ENCODE measurements around the gene HSF5. TPM values are rescaled to one million over a fixed set of nuclear protein-coding genes. Genes with fewer than 3 reads are reported as not detected.
"Not testable (repeated sequence)": the region's sequence is repeated elsewhere in the genome, so short reads cannot be mapped to it uniquely, and the experiment has no call there.

Gene HSF5
- total RNA-seq, 2 donors from 2014 or later: 1.2 to 2.6 TPM

DNA sequence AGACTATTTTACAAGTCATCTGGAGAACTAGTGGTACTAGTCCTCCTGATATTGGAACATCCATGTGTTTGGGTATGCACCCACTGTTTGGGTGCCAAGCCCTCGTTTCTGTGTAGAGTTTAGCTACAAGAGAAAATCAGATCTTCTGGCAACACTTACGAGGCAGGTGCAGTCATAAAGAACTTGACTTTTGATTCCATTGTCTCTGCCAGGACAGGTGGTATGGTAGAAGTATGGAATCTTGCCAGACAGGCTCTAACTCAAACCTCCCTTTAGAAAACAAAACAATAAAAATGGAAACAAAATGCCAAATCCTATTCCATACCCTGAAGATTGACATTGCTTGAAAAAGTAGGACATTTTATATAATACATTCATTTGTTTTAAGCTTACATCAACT is 86.9 kb downstream of the HSF5 start:
- no peak for ATAC-seq (replicated peaks)

DNA sequence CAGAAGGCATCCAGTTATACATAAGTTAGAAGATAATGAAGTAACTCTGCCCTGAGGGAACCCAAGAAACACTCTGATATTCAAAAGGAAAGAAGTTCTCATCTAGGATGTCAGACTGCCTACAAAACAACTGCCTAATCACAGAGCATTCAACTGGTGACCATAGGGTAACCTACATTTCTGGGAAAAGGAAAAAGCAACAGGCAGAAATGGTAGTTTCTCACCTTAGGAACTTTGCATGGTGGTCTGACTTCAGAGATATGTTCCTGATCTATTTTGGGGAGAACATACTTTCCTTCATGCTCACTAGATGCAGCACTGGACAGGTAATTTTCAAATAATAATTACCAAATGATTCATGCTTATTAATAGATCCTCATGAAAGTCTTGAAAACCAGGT is 87.4 kb downstream of the HSF5 start:
- ATAC-seq (replicated peaks): no peak
- H3K4me1 Mint-ChIP-seq: peaks cover 7% of the 10 kb centered on the region
- no peaks in the 10 kb centered on the region for H3K36me3 Mint-ChIP-seq (ENCODE audit: low read depth)
- no peaks in the 10 kb centered on the region for H3K9me3 Mint-ChIP-seq
- H3K4me3 Mint-ChIP-seq: no peak overlapping the region
- no peak overlapping the region for H3K27ac Mint-ChIP-seq
- no peaks in the 10 kb centered on the region for H3K27me3 Mint-ChIP-seq

More for the DNA sequence above, 86.9 kb downstream of the HSF5 start:
- Mint-ChIP-seq H3K4me1 (peaks cover 7% of the 10 kb centered on the region), H3K36me3 (ENCODE audit: low read depth) (no peaks in the 10 kb centered on the region), H3K27ac (no peak overlapping the region), H3K27me3 (no peaks in the 10 kb centered on the region), H3K4me3 (no peak overlapping the region), H3K9me3 (no peaks in the 10 kb centered on the region)

DNA sequence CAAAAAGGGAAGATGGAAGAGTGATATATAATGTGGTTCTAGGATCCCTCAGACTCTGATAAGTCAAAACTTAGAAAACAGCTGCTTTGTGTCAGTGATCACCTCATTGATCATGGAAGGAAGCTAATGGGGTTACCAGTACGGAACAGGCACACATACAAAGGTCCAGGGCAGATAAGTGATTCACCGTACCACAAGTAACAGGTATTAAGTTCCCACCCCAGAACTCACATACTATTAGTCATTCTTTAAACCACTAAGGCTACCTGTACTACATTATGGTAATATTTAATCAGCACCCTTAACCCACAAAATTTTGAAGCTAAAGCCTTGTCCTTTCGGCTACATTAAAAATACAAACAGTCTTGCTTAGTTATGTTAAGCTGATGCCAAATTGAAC is 88.2 kb downstream of the HSF5 start:
- ATAC-seq (replicated peaks): peak; percentile 31
- Mint-ChIP-seq H3K4me1 (peaks cover 7% of the 10 kb centered on the region), H3K4me3 (no peak overlapping the region), H3K27ac (no peak overlapping the region), H3K27me3 (no peaks in the 10 kb centered on the region), H3K9me3 (no peaks in the 10 kb centered on the region), H3K36me3 (ENCODE audit: low read depth) (no peaks in the 10 kb centered on the region)

DNA sequence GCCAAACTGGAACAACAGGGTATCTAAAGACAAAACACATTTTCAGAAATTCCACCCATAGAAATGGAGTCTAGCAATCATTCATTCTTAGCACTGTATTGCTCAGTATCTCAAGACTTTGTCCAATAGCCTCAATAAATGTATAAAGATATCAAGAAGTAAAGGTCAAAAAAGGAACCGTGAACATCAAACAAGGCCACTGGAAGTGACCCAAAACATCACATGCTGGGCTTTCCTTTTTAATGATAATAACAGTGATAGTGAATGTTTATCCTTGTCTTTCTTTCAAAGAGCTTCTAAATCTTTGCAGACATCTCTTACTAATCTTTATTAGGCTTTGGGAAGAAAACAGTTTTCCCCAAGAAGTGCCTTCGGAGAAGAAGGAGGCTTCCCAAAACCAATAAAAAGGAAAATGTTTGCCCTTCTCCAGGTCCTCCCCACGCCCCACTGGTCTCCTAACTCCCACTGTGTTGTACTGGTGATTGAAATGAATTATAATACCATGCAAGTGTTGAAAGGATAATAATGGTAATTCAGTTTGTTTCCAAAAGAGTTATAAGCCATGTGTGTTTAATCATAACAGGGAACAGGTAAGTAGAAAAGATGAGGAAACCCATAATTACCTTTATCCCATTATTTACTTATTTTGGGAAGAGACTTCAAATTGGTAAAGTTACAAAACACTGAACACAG is 89.5 kb downstream of the HSF5 start:
- Mint-ChIP-seq H3K27ac (no peak overlapping the region), H3K9me3 (no peaks in the 10 kb centered on the region), H3K4me1 (peaks cover 7% of the 10 kb centered on the region), H3K27me3 (no peaks in the 10 kb centered on the region), H3K36me3 (ENCODE audit: low read depth) (no peaks in the 10 kb centered on the region), H3K4me3 (no peak overlapping the region)
- no peak for ATAC-seq (replicated peaks)

DNA sequence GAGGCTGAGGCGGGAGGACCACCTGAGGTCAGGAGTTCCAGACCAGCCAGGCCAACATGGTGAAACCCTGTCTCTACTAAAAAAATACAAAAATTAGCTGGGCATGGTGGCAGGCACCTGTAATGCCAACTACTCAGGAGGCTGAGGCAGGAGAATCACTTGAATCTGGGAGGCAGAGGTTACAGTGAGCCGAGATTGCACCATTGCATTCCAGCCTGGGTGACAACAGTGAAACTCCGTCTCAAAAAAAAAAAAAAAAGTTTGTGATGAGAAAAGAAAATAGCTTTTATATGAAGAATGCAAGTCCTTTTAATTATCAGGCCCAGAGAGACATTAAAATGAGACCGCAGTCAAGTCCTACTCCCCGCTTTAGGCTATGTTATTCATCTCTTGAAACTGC is 90.8 kb downstream of the HSF5 start:
- H3K9me3 Mint-ChIP-seq; ATAC-seq (replicated peaks); H3K4me1 Mint-ChIP-seq; H3K27me3 Mint-ChIP-seq; H3K27ac Mint-ChIP-seq; H3K36me3 Mint-ChIP-seq (ENCODE audit: low read depth); H3K4me3 Mint-ChIP-seq: not testable (repeated sequence)

DNA sequence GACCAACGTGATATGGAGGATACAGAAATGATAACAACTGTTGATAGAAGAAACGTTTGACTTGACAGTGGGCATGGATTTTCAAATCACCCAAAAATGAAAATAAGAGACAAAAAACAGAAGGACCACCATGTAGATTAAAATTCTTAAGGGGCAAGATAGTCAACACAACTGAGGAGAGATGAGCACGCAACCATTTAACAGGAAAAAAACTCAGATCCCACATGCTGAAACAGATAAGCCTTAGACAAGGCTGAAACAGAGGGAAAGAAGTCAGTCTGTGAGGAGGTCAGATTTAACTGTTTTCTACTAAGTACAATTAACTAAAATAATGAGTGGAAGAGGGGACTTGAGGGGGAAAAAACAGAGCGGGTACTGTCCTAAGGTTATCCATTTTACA is 92.0 kb downstream of the HSF5 start:
- Mint-ChIP-seq H3K4me1 (no peaks in the 10 kb centered on the region), H3K27ac (no peak overlapping the region), H3K4me3 (no peak overlapping the region), H3K9me3 (no peaks in the 10 kb centered on the region), H3K36me3 (ENCODE audit: low read depth) (no peaks in the 10 kb centered on the region), H3K27me3 (no peaks in the 10 kb centered on the region)
- ATAC-seq (replicated peaks): no peak

DNA sequence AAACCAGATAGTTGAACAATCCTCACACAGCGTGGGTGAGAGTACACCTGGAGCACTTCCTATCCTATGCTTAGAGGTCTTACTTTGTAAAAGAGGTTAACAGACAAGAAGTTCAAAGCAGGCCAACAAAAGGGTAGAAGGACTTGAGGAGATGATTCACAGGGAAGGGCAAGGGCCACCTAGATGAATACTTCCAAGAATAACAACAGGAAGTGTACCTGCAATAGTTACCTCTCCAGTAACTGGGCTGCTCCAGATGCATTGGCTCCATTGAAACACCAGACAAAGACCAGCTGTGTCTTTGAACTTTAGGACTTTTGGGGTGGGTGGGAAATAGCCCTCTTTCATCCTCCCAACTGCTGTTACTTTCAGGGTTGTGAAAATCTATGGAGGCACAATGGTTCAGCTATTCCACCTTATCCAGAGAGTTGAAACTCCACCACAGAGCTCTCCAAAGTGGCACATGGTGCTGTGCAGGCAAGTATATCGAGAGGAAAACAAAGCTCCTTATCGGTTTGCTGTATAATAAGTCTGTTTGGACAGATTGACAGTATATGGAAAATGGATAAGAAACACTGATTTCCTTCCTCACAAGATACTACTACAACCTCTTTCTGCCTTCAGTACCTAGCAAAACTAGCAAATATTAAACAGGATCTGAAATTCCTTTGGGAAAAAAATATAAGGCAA is 93.5 kb downstream of the HSF5 start:
- no peaks in the 10 kb centered on the region for H3K4me1 Mint-ChIP-seq

DNA sequence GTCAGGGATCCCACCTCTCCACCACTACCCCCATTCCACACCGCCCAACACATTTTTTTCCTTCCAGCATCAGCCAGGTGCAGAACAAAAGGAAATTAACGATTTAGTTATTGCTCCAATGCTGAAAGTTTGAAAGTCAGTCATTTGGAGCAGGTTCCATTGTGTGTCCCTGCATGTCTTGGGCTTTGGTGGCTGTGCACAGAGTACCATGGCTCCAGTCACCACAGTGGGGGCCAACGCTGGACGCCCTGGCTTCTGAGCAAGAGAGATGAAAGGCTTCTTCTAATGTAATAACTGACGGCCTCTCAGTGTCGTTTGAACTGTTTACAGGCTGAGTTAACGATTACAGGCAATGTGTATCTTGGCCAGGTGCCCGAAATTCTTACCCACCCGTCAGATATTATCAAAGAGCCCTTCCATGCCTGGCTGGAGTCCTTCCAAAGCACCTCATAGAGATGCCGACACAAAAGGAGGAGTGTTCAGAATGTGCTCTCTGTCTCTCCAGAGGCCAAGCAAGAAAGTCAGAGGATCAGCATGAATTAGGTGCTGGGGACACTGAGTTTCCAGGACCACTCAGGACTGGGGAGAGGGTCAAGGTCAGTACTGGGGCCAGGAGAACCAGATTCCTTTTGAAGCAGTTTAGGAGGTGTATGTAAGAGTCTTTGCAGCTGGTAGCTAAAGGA is 96.8 kb downstream of the HSF5 start:
- Mint-ChIP-seq H3K4me1 (no peaks in the 10 kb centered on the region), H3K27me3 (no peaks in the 10 kb centered on the region), H3K4me3 (no peak overlapping the region), H3K36me3 (ENCODE audit: low read depth) (no peaks in the 10 kb centered on the region), H3K9me3 (no peaks in the 10 kb centered on the region), H3K27ac (no peak overlapping the region)
- ATAC-seq (replicated peaks): no peak

More for the DNA sequence above, 93.5 kb downstream of the HSF5 start:
- Mint-ChIP-seq H3K27ac (no peak overlapping the region), H3K27me3 (no peaks in the 10 kb centered on the region), H3K36me3 (ENCODE audit: low read depth) (no peaks in the 10 kb centered on the region), H3K9me3 (no peaks in the 10 kb centered on the region), H3K4me3 (no peak overlapping the region)
- no peak for ATAC-seq (replicated peaks)

DNA sequence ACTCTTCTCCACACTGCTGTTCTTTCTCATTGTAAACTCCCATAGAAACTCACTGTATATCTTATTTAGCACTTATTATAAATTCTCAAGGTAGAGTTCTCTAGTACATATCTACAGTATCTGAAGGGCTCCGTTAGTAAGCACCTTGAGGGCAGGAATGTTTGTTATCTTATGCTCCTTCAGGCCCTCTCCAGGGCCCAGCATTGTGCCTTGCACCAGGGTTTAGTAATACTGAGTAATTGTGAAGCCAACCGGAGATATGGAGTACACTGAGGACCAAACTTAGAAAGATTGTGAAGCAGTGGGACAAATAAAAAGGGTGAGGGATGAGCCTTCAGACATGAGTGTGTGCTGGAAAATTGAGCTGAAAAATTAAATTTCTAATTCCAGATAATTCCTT is 97.3 kb downstream of the HSF5 start:
- ATAC-seq (replicated peaks): no peak
- Mint-ChIP-seq H3K9me3 (no peaks in the 10 kb centered on the region), H3K4me3 (no peak overlapping the region), H3K4me1 (no peaks in the 10 kb centered on the region), H3K36me3 (ENCODE audit: low read depth) (no peaks in the 10 kb centered on the region), H3K27me3 (no peaks in the 10 kb centered on the region), H3K27ac (no peak overlapping the region)

DNA sequence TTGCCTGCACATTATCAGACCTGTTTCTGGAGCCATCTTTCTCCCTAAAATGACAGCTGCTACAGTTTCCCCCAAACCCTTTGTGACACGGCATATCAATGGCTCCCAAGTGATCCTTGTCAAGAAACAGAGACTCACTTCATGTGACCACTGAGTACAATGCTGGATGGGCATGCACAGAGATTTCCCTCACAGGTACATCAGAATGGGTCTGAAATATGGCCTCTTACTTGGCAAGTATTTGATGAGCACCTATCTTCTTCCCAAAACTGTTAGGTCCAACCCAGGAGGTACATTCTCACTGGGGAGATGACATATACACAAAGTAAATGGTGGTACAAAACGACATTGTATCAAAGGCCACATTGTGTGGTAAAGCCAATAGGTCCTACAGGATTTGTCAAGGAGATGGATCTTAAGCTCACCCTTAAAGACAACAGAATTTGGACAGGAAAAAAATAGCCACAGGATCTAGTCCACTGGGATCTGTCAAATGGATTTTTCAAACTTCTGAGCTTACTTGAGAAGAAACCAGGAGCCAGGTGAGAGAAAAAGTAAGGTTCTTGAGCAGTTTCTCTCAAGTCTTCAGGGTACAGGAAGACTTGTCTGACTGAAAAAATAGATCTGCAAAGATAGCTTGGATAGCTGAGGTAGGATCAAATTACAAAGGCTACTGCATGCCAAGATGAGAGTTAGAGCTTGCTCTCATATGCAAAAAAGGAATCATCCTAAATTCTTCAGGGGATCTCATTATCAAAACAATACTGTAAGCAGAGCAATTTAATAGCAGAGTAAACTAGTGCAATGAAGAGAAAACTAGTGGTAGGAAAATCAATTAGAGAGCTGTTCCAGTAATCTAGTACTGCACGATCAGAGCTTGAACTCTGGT is 99.7 kb downstream of the HSF5 start:
- Mint-ChIP-seq H3K27me3 (no peaks in the 10 kb centered on the region), H3K27ac (no peak overlapping the region)
- ATAC-seq (replicated peaks): no peak

DNA sequence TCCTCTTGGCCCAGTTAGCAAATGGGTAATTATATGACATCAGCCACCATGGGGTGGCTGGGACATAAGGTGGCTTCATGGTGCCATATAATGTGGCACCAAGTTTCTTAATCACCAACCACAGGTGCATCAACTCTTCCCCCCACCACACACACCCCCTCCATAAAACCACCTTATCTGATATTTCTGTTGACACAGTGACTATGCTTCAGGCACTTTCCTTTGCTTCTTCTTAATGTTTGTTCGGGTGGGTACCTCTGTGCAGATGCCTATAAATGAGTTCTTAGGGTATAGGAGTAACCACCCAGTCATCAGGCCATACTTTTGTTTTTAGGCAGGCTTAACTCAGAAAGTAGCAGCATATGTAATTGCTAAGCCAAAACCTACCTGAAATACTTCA is 100.4 kb downstream of the HSF5 start:
- Mint-ChIP-seq H3K4me1 (no peaks in the 10 kb centered on the region), H3K27ac (no peak overlapping the region), H3K4me3 (no peak overlapping the region), H3K9me3 (no peaks in the 10 kb centered on the region), H3K27me3 (no peaks in the 10 kb centered on the region), H3K36me3 (ENCODE audit: low read depth) (no peaks in the 10 kb centered on the region)
- peak; percentile 93 for ATAC-seq (replicated peaks)

More for the DNA sequence above, 99.7 kb downstream of the HSF5 start:
- H3K36me3 Mint-ChIP-seq (ENCODE audit: low read depth): no peaks in the 10 kb centered on the region
- no peak overlapping the region for H3K4me3 Mint-ChIP-seq
- no peaks in the 10 kb centered on the region for H3K4me1 Mint-ChIP-seq
- no peaks in the 10 kb centered on the region for H3K9me3 Mint-ChIP-seq

DNA sequence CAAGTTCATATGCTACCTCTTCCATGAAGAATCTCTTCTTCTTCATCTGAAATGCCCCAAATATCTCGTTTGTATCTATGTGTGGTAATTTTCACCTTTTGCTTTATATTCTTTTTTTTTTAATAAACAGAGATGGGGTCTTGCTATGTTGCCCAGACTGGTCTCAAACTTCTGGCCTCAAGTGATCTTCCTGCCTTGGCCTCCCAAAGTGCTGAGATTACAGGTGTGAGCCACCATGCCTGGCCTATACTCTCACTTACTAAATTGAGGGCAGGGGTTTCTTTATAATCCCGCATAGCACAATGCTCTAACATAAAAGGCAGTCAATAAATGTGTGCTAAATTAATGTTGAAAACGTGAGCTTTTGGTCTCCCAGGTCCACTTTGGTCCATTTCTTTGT is 101.5 kb downstream of the HSF5 start:
- peaks cover 10% of the 10 kb centered on the region for H3K4me1 Mint-ChIP-seq
- ATAC-seq (replicated peaks): no peak
- H3K4me3 Mint-ChIP-seq: no peak overlapping the region
- H3K9me3 Mint-ChIP-seq: no peaks in the 10 kb centered on the region
- no peak overlapping the region for H3K27ac Mint-ChIP-seq
- no peaks in the 10 kb centered on the region for H3K27me3 Mint-ChIP-seq
- no peaks in the 10 kb centered on the region for H3K36me3 Mint-ChIP-seq (ENCODE audit: low read depth)

DNA sequence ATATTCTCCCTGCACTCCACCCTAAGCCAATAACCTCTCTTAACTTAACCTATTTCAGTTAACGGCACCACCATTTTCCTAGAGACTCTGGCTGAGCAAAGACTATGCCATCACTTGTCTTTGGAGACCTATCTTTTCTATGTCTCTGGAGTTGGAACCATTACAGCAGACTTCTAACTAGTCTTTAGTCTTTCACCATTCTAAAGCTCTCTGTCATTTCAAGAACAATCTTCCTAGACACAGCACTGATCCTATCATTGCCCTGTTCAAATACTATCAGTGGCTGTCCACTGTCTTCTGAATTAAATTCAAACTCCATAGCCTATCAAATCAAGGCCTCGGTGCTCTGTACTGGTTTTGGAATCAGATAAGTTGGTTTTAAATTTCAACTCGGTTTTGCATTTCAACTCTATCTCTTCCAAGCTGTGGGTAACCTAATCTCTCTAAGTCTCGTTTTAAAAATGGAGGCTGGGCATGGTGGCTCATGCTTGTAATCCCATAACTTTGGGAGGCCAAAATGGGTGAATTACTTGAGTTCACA is 102.8 kb downstream of the HSF5 start:
- no peaks in the 10 kb centered on the region for H3K9me3 Mint-ChIP-seq
- no peak for ATAC-seq (replicated peaks)
- H3K27ac Mint-ChIP-seq: no peak overlapping the region
- H3K4me1 Mint-ChIP-seq: peaks cover 11% of the 10 kb centered on the region
- H3K4me3 Mint-ChIP-seq: no peak overlapping the region
- no peaks in the 10 kb centered on the region for H3K27me3 Mint-ChIP-seq
- no peaks in the 10 kb centered on the region for H3K36me3 Mint-ChIP-seq (ENCODE audit: low read depth)

DNA sequence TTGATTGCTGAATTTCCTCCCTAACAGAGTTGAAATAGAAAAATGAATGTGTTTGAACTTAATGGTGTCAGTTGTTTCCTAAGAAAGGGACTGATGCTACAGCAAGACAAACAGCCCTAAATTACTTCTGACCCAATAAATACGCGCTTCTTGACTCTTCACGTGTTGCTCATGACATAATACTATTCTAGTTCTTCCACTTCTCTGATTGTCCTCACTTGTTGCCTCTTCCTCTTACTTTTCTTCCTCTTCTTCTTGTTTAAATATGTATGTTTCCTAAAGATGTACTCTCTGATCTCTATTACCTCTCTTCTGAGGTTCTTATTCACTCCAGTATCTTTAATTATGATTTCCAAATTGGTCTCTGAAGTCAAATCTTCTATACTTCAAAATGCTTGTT is 103.3 kb downstream of the HSF5 start:
- H3K4me3 Mint-ChIP-seq: no peak overlapping the region
- H3K4me1 Mint-ChIP-seq: peaks cover 11% of the 10 kb centered on the region
- no peak overlapping the region for H3K27ac Mint-ChIP-seq

More for the DNA sequence above, 103.3 kb downstream of the HSF5 start:
- no peaks in the 10 kb centered on the region for H3K9me3 Mint-ChIP-seq
- no peaks in the 10 kb centered on the region for H3K36me3 Mint-ChIP-seq (ENCODE audit: low read depth)
- no peak for ATAC-seq (replicated peaks)
- no peaks in the 10 kb centered on the region for H3K27me3 Mint-ChIP-seq
